ENCODE measurements around the gene MDFI. TPM values are rescaled to one million over a fixed set of nuclear protein-coding genes. Genes with fewer than 3 reads are reported as not detected.

The MDFI gene
- polyA plus RNA-seq, 1 of the 3 experiments (the other 2 are of a cell fraction), result 7.0 TPM

DNA sequence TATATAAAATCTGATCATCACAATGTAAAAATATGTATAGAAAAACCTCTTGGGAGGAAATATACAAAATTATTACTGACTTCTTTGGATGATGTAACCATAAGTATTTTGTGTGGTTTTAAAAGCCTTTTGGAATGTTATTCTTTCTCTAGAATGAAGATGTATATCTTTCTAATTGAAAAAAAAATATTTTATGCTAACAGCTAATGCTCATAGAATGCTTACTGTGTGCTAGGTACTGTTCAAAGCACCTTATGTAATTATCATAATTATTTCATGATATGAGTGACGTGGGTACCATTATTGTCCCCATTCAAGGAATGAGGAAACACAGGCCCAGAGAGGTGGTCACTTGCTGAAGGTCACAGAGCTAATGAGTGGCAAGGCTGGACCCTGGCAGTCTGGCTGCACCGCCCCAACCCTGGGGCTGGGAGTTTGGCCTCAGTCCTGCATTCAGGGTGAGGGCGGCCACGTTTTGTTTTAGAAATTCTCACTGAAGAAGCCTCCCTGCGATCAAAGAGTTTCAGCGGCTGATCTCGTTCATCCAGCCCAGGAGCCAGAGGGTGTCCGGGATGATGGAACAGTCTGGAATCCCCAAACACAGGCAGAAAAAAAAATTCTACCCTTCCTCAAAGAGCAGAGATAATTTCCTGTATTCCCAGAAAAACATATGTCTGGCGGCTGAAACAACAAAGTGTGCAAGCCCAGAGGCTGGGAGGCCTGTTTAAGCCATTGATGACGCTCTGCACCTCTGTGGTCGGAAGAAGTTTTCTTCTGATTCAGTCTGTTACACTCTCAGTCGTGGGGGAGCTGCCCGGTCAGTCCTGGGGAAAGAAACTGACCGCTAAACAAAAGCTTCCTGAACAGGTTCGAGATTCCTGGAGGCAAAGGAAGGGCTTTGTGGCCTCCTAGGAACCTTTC lies 59.9 kb downstream of the MDFI start (continued):
- TF ChIP-seq, protein P1, sequence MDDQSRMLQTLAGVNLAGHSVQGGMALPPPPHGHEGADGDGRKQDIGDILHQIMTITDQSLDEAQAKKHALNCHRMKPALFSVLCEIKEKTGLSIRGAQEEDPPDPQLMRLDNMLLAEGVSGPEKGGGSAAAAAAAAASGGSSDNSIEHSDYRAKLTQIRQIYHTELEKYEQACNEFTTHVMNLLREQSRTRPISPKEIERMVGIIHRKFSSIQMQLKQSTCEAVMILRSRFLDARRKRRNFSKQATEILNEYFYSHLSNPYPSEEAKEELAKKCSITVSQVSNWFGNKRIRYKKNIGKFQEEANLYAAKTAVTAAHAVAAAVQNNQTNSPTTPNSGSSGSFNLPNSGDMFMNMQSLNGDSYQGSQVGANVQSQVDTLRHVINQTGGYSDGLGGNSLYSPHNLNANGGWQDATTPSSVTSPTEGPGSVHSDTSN (IDR thresholded peaks at IDR 0.05), result peak; percentile 58
- TF ChIP-seq RXRA (IDR thresholded peaks at IDR 0.05; ENCODE audit: borderline replicate concordance, low read depth) (peak; percentile 20; the same call in 1 of the 2 replicates), RAD21 (IDR thresholded peaks at IDR 0.05; ENCODE audit: low read length) (no peak), NRF1 (IDR thresholded peaks at IDR 0.05; ENCODE audit: low read depth, low read length) (no peak), MXI1 (IDR thresholded peaks at IDR 0.05; ENCODE audit: low read depth, low read length) (no peak), TAF1 (IDR thresholded peaks at IDR 0.05; ENCODE audit: borderline replicate concordance, low read depth, low read length) (0 out of 2 replicates have a peak, but pooled peaks have one; percentile 55), JUND (IDR thresholded peaks at IDR 0.05) (peak; percentile 66; the same call in 1 of the 2 replicates), MEF2A (IDR thresholded peaks at IDR 0.05; ENCODE audit: borderline replicate concordance, low read depth) (no peak)
- TF ChIP-seq, protein P2, sequence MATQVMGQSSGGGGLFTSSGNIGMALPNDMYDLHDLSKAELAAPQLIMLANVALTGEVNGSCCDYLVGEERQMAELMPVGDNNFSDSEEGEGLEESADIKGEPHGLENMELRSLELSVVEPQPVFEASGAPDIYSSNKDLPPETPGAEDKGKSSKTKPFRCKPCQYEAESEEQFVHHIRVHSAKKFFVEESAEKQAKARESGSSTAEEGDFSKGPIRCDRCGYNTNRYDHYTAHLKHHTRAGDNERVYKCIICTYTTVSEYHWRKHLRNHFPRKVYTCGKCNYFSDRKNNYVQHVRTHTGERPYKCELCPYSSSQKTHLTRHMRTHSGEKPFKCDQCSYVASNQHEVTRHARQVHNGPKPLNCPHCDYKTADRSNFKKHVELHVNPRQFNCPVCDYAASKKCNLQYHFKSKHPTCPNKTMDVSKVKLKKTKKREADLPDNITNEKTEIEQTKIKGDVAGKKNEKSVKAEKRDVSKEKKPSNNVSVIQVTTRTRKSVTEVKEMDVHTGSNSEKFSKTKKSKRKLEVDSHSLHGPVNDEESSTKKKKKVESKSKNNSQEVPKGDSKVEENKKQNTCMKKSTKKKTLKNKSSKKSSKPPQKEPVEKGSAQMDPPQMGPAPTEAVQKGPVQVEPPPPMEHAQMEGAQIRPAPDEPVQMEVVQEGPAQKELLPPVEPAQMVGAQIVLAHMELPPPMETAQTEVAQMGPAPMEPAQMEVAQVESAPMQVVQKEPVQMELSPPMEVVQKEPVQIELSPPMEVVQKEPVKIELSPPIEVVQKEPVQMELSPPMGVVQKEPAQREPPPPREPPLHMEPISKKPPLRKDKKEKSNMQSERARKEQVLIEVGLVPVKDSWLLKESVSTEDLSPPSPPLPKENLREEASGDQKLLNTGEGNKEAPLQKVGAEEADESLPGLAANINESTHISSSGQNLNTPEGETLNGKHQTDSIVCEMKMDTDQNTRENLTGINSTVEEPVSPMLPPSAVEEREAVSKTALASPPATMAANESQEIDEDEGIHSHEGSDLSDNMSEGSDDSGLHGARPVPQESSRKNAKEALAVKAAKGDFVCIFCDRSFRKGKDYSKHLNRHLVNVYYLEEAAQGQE (IDR thresholded peaks at IDR 0.05; ENCODE audit: low read depth, low read length), result no peak
- TF ChIP-seq, protein P3, sequence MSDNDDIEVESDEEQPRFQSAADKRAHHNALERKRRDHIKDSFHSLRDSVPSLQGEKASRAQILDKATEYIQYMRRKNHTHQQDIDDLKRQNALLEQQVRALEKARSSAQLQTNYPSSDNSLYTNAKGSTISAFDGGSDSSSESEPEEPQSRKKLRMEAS (IDR thresholded peaks at IDR 0.05; ENCODE audit: low read depth), result peak; percentile 76; the same call in 1 of the 2 replicates

DNA sequence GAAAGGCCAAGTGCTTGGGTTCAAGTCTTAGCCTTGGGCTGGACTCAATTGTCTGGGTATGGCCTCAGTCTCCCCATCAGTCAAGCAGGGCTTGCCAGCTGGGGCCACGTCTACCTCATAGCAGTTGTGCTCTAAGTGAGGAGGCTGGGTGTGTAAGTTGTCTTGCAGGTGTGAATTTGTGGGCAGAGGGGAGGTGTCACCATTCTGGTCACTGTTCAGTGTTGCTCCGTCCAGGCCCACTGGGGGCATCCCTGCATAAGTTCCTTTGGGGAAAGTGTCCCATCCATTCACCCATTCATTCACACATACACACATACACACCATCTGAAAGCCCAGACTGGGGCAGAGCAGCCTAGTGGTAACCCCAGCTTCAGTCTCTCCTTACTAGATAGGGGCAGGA lies 60.8 kb downstream of the MDFI start:
- Histone ChIP-seq H3K27ac (ENCODE audit: low read depth in 2 of 2, low read length in 1 of 2) (peak overlapping the region in 1 of 2 experiments; percentile 100; a peak in 2 of 4 replicates), H3K4me1 (ENCODE audit: control insufficient read depth in 1 of 2, insufficient read depth in 2 of 2, low read depth in 1 of 2, low read length in 1 of 2) (peaks cover 15 to 31% of the 10 kb centered on the region in 2 experiments), H3K9me3 (no peaks in the 10 kb centered on the region), H3K27me3 (ENCODE audit: insufficient read depth) (no peaks in the 10 kb centered on the region), H4K20me1 (ENCODE audit: insufficient read depth) (no peaks in the 10 kb centered on the region), H2AFZ (ENCODE audit: low read depth) (no peak overlapping the region), H3K9ac (peak overlapping the region; percentile 81), H3K4me3 (ENCODE audit: low read depth in 2 of 2, low read length in 1 of 2) (0 out of 4 replicates have a peak overlapping the region, but pooled peaks of 1 of the 2 experiments have one; percentile 12), H3K9me2 (no peaks in the 10 kb centered on the region), H3K36me3 (replicated peaks in 1 of 2; ENCODE audit: control insufficient read depth in 1 of 2, insufficient read depth in 2 of 2, low read length in 1 of 2) (no peaks in the 10 kb centered on the region), H3K4me2 (peak overlapping the region; percentile 81), H3F3A (replicated peaks; ENCODE audit: insufficient read depth) (peaks cover 35% of the 10 kb centered on the region), H3K79me2 (ENCODE audit: insufficient read depth) (peaks cover 18% of the 10 kb centered on the region)
- DNase-seq, result no peak
- TF ChIP-seq SIN3A (IDR thresholded peaks at IDR 0.05; ENCODE audit: borderline replicate concordance, low read depth, low read length) (no peak), TAF1 (IDR thresholded peaks at IDR 0.05; ENCODE audit: borderline replicate concordance, low read depth, low read length) (no peak), FOSL2 (IDR thresholded peaks at IDR 0.05; ENCODE audit: borderline replicate concordance, low read depth) (no peak), RFX5 (IDR thresholded peaks at IDR 0.05; ENCODE audit: low read length) (no peak), SMC3 (IDR thresholded peaks at IDR 0.05; ENCODE audit: low read depth, low read length) (no peak), TEAD4 (IDR thresholded peaks at IDR 0.05; ENCODE audit: borderline replicate concordance, insufficient read depth) (no peak)
- ChIA-PET POLR2A (no interaction called here), CTCF (interaction anchor here (0.7 to 2.5 kb wide), 9 partner anchors 9 to 331 kb away, joined by 3 to 17 read pairs (median 3); partner anchors contain the start of gene TOMM6)
- 100% methylated on average over 1 of the region's 2 CpGs for WGBS (ENCODE audit: low lambda C conversion rate)

Data from SK-N-SH (cell line).